ENCODE results near the gene RPL38.

RPL38 gene

DNA sequence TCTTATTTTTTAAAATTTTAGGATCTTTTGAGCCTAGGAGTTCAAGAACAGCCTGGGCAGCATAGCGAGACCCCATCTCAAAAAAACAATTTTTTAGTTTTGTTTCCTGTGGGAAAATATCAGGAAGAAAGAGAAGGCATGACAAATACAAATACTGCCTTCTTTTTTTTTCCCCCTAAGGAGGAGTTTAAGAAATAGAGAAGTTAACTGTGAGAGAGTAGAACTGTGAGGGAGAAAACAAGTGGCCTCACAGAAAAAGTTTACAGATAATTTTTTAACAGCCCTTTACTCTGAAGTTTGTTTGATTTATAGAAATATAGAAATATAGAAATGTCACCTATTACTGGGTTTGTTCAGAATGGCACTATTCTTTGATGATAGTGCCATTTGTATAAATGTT lies 31.0 kb downstream of the RPL38 start:
- TF ChIP-seq, protein P1, sequence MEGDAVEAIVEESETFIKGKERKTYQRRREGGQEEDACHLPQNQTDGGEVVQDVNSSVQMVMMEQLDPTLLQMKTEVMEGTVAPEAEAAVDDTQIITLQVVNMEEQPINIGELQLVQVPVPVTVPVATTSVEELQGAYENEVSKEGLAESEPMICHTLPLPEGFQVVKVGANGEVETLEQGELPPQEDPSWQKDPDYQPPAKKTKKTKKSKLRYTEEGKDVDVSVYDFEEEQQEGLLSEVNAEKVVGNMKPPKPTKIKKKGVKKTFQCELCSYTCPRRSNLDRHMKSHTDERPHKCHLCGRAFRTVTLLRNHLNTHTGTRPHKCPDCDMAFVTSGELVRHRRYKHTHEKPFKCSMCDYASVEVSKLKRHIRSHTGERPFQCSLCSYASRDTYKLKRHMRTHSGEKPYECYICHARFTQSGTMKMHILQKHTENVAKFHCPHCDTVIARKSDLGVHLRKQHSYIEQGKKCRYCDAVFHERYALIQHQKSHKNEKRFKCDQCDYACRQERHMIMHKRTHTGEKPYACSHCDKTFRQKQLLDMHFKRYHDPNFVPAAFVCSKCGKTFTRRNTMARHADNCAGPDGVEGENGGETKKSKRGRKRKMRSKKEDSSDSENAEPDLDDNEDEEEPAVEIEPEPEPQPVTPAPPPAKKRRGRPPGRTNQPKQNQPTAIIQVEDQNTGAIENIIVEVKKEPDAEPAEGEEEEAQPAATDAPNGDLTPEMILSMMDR (IDR thresholded peaks at IDR 0.05; ENCODE audit: low read depth, low read length, poor library complexity, severe bottlenecking): no peak
- TF ChIP-seq EZH2phosphoT487 (IDR thresholded peaks at IDR 0.05; ENCODE audit: borderline replicate concordance, low read length): no peak
- Histone ChIP-seq H3K27me3 (ENCODE audit: control insufficient read depth, low read length) (no peaks in the 10 kb centered on the region), H3K79me2 (ENCODE audit: control insufficient read depth, low read length) (no peaks in the 10 kb centered on the region), H3K4me2 (ENCODE audit: low read length) (no peak overlapping the region), H3K9me2 (replicated peaks; ENCODE audit: control insufficient read depth, low read length) (no peaks in the 10 kb centered on the region), H3K4me3 (ENCODE audit: low read length) (no peak overlapping the region), H3K9me3 (ENCODE audit: control insufficient read depth, insufficient read depth, low read length) (no peaks in the 10 kb centered on the region), H3K4me1 (ENCODE audit: control insufficient read depth, low read length) (no peaks in the 10 kb centered on the region), H3F3A (ENCODE audit: control insufficient read depth, insufficient read depth) (no peaks in the 10 kb centered on the region), H4K20me1 (ENCODE audit: control insufficient read depth, insufficient read depth, low read depth, low read length) (no peaks in the 10 kb centered on the region), H3K36me3 (ENCODE audit: control insufficient read depth, low read length) (no peaks in the 10 kb centered on the region), H3K27ac (ENCODE audit: low read depth, low read length) (no peak overlapping the region)

DNA sequence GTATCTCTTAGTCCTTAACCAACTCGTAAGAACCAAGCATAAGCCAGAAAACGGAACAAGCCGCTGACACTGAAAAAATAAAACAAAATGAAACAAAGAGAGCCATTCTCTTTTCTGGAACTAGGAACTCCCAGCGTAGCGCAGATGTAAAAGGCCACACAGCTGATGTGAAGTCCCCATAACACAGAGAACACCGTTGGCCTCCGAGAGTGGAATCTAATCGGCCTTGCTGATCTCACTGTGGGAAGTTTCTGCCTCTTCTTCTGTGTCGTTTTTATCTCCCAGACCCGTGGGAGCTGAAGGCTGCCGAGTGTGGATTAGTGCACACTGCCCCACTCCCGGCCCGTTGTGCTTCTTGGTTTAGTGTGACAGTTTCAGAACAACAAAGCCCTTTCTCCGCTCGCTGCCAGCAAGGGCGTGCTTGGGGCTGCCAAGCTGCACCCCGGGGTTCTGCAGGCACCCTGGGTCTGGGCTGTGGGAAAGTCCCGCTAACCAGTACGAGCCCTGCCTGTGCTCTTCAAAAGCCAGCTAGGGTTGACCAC lies 31.6 kb downstream of the RPL38 start:
- Histone ChIP-seq H3K79me2 (ENCODE audit: control insufficient read depth, low read length) (no peaks in the 10 kb centered on the region), H3K4me3 (ENCODE audit: low read length) (no peak overlapping the region), H3K27ac (ENCODE audit: low read depth, low read length) (no peak overlapping the region), H3K36me3 (ENCODE audit: control insufficient read depth, low read length) (no peaks in the 10 kb centered on the region), H3K27me3 (ENCODE audit: control insufficient read depth, low read length) (no peaks in the 10 kb centered on the region), H4K20me1 (ENCODE audit: control insufficient read depth, insufficient read depth, low read depth, low read length) (no peaks in the 10 kb centered on the region), H3K4me1 (ENCODE audit: control insufficient read depth, low read length) (no peaks in the 10 kb centered on the region), H3K9me3 (ENCODE audit: control insufficient read depth, insufficient read depth, low read length) (no peaks in the 10 kb centered on the region), H3F3A (ENCODE audit: control insufficient read depth, insufficient read depth) (no peaks in the 10 kb centered on the region), H3K9me2 (replicated peaks; ENCODE audit: control insufficient read depth, low read length) (no peaks in the 10 kb centered on the region), H3K4me2 (ENCODE audit: low read length) (no peak overlapping the region)
- TF ChIP-seq, protein P1 (IDR thresholded peaks at IDR 0.05; ENCODE audit: low read depth, low read length, poor library complexity, severe bottlenecking): no peak
- no peak for TF ChIP-seq EZH2phosphoT487 (IDR thresholded peaks at IDR 0.05; ENCODE audit: borderline replicate concordance, low read length)

DNA sequence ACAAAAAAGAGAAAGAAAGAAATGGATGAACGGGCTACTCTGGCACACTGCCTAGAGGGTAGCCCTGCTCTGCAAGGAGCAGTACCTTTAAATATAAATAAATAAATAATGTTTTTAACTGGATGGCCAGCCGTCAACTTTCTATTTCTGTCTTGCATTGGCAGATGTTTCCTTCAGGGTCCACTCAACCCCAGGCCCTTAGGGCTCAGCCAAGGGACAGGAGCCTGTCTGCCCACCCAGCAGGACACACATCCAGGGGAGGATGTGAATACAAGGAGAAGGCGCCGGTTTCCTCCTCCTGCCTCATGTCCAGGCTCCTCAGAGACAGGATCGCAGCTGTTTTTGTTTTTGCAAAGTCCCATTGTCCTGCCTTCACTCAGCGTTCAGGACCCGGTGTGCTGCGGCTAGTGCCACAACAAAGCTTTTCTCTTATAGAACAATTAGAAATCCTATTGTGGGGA lies 32.5 kb downstream of the RPL38 start:
- Histone ChIP-seq H3K36me3 (ENCODE audit: control insufficient read depth, low read length) (no peaks in the 10 kb centered on the region), H3K27ac (ENCODE audit: low read depth, low read length) (no peak overlapping the region), H3K9me2 (replicated peaks; ENCODE audit: control insufficient read depth, low read length) (no peaks in the 10 kb centered on the region), H3K4me2 (ENCODE audit: low read length) (no peak overlapping the region), H3K4me3 (ENCODE audit: low read length) (no peak overlapping the region), H3K4me1 (ENCODE audit: control insufficient read depth, low read length) (no peaks in the 10 kb centered on the region), H3K9me3 (ENCODE audit: control insufficient read depth, insufficient read depth, low read length) (no peaks in the 10 kb centered on the region), H3K27me3 (ENCODE audit: control insufficient read depth, low read length) (no peaks in the 10 kb centered on the region), H3F3A (ENCODE audit: control insufficient read depth, insufficient read depth) (no peaks in the 10 kb centered on the region), H4K20me1 (ENCODE audit: control insufficient read depth, insufficient read depth, low read depth, low read length) (no peaks in the 10 kb centered on the region), H3K79me2 (ENCODE audit: control insufficient read depth, low read length) (no peaks in the 10 kb centered on the region)
- TF ChIP-seq, protein P1 (IDR thresholded peaks at IDR 0.05; ENCODE audit: low read depth, low read length, poor library complexity, severe bottlenecking): no peak
- TF ChIP-seq EZH2phosphoT487 (IDR thresholded peaks at IDR 0.05; ENCODE audit: borderline replicate concordance, low read length): no peak

Measured in DOHH2 (cell line).